Upper lobe of left lung (tissue), 4 donors: ENCODE results near the gene LRRC19.

Experiments
- CTCF ChIP-seq, 6 experiments: fragments of 450-650 bp in 4 of 6; fragments of 200-600 bp in 2 of 6; sonication (generic) in 2 of 6; IDR thresholded peaks; one replicate each; pipeline ENCODE4 v1.5.1; 2016 to 2019; ENCODE audit warnings: antibody characterized with exemption in 6 of 6
- POLR2AphosphoS5 ChIP-seq, 2 donors: sonication (generic); formaldehyde crosslinking; IDR thresholded peaks; one replicate each; pipeline ENCODE4 v1.5.1; 2017; ENCODE audit warnings: antibody characterized with exemption in 2 of 2

- TF ChIP-seq CTCF (IDR thresholded peaks at IDR 0.05) (no peak), POLR2AphosphoS5 (IDR thresholded peaks at IDR 0.05) (peak; percentile 19 to 66)
Observed at GRCh38 chr9:26955921-26956859, 49.3 kb downstream of the LRRC19 start, which contains the start of gene IFT74.
